ENCODE results near the gene ZRANB3. TPM values are rescaled to one million over a fixed set of nuclear protein-coding genes. Genes with fewer than 3 reads are reported as not detected.
"Not testable (repeated sequence)": the region's sequence is repeated elsewhere in the genome, so short reads cannot be mapped to it uniquely, and the experiment has no call there.

Gene ZRANB3
- total RNA-seq, 2 experiments from 2014 or later = 21.4 to 21.5 TPM

DNA sequence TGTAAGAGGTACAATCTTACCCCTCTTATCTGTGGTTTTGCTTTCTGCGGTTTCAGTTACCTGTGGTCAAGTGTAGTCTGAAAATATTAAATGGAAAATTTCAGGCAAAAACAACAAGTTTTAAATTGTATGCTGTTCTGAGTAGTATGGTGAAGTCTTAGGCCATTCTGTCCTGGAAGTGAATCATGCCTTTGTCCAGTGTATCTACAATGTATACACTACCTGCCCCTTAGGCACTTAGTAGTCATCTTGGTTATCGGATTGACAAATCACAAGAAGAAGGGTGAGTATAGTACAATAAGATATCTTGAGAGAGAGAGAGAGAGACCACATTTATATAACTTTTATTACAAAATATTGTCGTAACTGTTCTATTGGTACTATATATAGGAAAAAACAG is 435.4 kb downstream of the ZRANB3 start:
- H3K27ac Mint-ChIP-seq = no peak overlapping the region
- peaks cover 14% of the 10 kb centered on the region for H3K4me1 Mint-ChIP-seq (ENCODE audit: low read depth)
- intact Hi-C loops (cut with micrococcal nuclease) = no loop called here
- no peaks in the 10 kb centered on the region for H3K9me3 Mint-ChIP-seq
- TF ChIP-seq, protein P1, sequence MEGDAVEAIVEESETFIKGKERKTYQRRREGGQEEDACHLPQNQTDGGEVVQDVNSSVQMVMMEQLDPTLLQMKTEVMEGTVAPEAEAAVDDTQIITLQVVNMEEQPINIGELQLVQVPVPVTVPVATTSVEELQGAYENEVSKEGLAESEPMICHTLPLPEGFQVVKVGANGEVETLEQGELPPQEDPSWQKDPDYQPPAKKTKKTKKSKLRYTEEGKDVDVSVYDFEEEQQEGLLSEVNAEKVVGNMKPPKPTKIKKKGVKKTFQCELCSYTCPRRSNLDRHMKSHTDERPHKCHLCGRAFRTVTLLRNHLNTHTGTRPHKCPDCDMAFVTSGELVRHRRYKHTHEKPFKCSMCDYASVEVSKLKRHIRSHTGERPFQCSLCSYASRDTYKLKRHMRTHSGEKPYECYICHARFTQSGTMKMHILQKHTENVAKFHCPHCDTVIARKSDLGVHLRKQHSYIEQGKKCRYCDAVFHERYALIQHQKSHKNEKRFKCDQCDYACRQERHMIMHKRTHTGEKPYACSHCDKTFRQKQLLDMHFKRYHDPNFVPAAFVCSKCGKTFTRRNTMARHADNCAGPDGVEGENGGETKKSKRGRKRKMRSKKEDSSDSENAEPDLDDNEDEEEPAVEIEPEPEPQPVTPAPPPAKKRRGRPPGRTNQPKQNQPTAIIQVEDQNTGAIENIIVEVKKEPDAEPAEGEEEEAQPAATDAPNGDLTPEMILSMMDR (IDR thresholded peaks at IDR 0.05) = no peak
- CTCF ChIA-PET = no interaction called here
- POLR2A ChIA-PET = no interaction called here
- DNase-seq (no peak), ATAC-seq (no peak)
- H3K36me3 Mint-ChIP-seq (ENCODE audit: low read depth) = peaks cover 28% of the 10 kb centered on the region
- no peak overlapping the region for H3K4me3 Mint-ChIP-seq
- no peaks in the 10 kb centered on the region for H3K27me3 Mint-ChIP-seq

DNA sequence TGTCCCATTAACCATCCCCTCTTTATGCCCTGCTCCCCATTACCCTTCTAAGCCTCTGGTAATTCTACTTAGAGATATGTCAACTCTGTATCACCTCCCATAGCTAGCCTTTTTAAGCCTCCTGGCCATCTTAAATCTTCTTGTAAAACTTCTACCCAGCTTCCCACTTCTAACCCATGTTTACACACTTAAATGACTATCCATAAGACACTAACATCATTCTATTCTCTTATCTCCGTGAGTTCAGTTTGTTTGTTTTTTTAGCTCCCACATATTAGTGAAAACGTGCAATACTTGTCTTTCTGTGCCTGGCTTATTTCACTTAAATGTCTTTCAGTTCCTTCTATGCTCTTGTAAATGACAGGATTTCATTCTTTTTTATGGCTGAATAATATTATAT is 436.5 kb downstream of the ZRANB3 start:
- CTCF ChIA-PET = no interaction called here

DNA sequence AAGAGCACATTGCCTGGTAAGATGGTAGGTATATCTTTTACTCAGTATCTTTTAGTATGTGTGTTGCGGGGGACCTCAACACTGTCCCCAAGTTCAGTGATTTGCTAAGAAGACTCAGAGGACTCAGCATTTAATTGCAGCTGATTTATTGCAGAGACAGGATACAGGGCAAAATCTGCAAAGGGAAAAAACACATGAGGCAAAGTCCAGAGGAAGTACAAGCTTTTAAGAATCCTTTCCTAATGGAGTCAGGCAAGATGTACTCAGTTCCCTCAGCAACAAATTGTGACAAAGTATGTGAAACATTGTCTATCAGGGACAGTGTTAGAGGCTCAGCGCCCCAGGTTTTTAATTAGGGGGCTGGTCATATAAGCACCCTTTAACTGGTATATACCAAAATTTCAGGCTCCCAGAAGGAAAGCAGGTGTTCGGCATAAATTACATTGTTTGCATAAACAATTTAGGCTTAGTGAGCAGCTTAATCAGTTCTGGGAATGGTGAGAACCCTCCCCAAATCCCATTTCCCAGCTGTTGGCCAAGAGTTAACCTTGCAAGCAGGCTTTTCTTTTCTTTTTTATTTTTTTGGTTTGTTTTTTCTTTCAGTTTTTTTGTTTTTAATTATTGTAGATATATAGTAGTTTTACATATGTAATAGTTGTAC is 437.2 kb downstream of the ZRANB3 start:
- ATAC-seq (no peak), DNase-seq (no peak)
- Mint-ChIP-seq H3K27me3 (no peaks in the 10 kb centered on the region), H3K4me3 (no peak overlapping the region), H3K36me3 (ENCODE audit: low read depth) (peaks cover 34% of the 10 kb centered on the region), H3K4me1 (ENCODE audit: low read depth) (peaks cover 4% of the 10 kb centered on the region), H3K27ac (no peak overlapping the region), H3K9me3 (no peaks in the 10 kb centered on the region)
- intact Hi-C loops (cut with micrococcal nuclease) = no loop called here
- ChIA-PET CTCF (interaction anchor here (1.2 kb wide), 1 partner anchor 90 kb away, joined by 3 read pairs; no protein-coding TSS in a partner anchor), POLR2A (no interaction called here)
- TF ChIP-seq, protein P1 (IDR thresholded peaks at IDR 0.05) = no peak

More for the DNA sequence above, 436.5 kb downstream of the ZRANB3 start:
- no peak overlapping the region for H3K27ac Mint-ChIP-seq
- intact Hi-C loops (cut with micrococcal nuclease) = no loop called here
- DNase-seq (no peak), ATAC-seq (no peak)
- TF ChIP-seq, protein P1 (IDR thresholded peaks at IDR 0.05) = no peak
- H3K9me3 Mint-ChIP-seq = no peaks in the 10 kb centered on the region
- H3K4me1 Mint-ChIP-seq (ENCODE audit: low read depth) = peaks cover 8% of the 10 kb centered on the region
- H3K36me3 Mint-ChIP-seq (ENCODE audit: low read depth) = peaks cover 27% of the 10 kb centered on the region
- POLR2A ChIA-PET = no interaction called here
- H3K4me3 Mint-ChIP-seq = no peak overlapping the region
- no peaks in the 10 kb centered on the region for H3K27me3 Mint-ChIP-seq

DNA sequence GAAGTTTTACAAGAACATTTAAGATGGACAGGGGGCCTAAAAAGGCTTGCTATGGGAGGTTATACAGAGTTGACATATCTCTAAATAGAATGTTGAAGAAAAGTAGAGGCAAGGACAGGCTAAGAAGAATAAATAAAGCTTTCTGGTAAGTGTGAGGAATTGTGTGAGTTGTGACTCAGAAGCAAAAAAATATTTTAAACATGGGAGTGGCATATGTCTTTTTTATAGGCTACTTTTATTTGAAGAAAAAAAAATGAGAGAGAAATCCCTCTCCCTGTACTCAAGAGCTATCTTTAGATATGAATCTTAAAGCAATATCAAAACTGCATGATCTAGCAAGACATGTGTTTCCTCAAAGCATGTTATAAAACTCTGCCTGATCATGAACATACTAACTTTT is 437.8 kb downstream of the ZRANB3 start:
- H3K36me3 Mint-ChIP-seq (ENCODE audit: low read depth) = peaks cover 36% of the 10 kb centered on the region
- H3K9me3 Mint-ChIP-seq = no peaks in the 10 kb centered on the region
- H3K27me3 Mint-ChIP-seq = no peaks in the 10 kb centered on the region
- H3K4me1 Mint-ChIP-seq (ENCODE audit: low read depth) = peaks cover 4% of the 10 kb centered on the region
- intact Hi-C loops (cut with micrococcal nuclease) = no loop called here
- H3K4me3 Mint-ChIP-seq = no peak overlapping the region
- no peak for ATAC-seq
- H3K27ac Mint-ChIP-seq = peak overlapping the region; percentile 9
- no peak for DNase-seq
- ChIA-PET CTCF (interaction anchor here (1.2 kb wide), 1 partner anchor 89 kb away, joined by 3 read pairs; no protein-coding TSS in a partner anchor), POLR2A (no interaction called here)
- TF ChIP-seq, protein P1 (IDR thresholded peaks at IDR 0.05) = no peak

DNA sequence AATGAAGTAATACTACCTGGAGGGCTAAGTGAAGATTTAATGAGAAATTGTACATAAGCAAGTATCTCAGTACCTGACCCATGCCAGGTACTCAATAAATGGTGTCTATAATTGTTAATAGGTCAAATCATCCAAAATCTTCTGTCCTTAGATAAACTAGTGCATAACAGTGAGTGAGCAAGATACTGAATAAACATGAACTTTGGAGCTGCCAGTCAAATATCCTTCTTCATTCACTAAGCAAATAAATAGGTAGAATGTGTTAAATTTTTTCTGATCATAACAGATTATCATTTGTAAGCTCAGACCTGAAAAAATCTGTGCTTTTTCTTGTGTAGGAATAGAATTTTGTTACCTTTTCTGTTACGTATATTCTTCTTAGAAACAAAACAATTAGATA is 439.3 kb downstream of the ZRANB3 start:
- TF ChIP-seq, protein P1 (IDR thresholded peaks at IDR 0.05) = no peak
- H3K27ac Mint-ChIP-seq = no peak overlapping the region
- ChIA-PET POLR2A (interaction anchor here (0.6 kb wide), 1 partner anchor 57 kb away, joined by 3 read pairs; no protein-coding TSS in a partner anchor), CTCF (interaction anchor here (1.0 to 1.7 kb wide), 3 partner anchors 49 to 88 kb away, joined by 3 to 5 read pairs (median 4); no protein-coding TSS in a partner anchor)
- H3K4me3 Mint-ChIP-seq = no peak overlapping the region
- H3K27me3 Mint-ChIP-seq = no peaks in the 10 kb centered on the region
- peaks cover 40% of the 10 kb centered on the region for H3K36me3 Mint-ChIP-seq (ENCODE audit: low read depth)
- DNase-seq (no peak), ATAC-seq (no peak)
- intact Hi-C loops (cut with micrococcal nuclease) = no loop called here
- peaks cover 7% of the 10 kb centered on the region for H3K4me1 Mint-ChIP-seq (ENCODE audit: low read depth)
- no peaks in the 10 kb centered on the region for H3K9me3 Mint-ChIP-seq

DNA sequence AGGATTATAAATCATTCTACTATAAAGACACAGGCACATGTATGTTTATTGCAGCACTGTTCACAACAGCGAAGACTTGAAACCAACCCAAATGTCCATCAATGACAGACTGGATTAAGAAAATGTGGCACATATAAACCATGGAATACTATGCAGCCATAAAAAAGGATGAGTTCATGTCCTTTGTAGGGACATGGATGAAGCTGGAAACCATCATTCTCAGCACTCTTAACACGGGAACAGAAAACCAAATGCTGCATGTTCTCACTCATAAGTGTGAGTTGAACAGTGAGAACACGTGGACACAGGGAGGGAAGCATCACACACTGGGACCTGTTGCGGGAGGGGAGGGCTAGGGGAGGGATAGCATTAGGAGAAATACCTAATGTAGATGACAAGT is 441.4 kb downstream of the ZRANB3 start:
- ATAC-seq; intact Hi-C loops (cut with micrococcal nuclease); H3K27ac Mint-ChIP-seq; H3K27me3 Mint-ChIP-seq; H3K9me3 Mint-ChIP-seq; POLR2A ChIA-PET; DNase-seq; CTCF ChIA-PET; H3K4me3 Mint-ChIP-seq: not testable (repeated sequence)
- H3K36me3 Mint-ChIP-seq (ENCODE audit: low read depth) = peaks cover 37% of the 10 kb centered on the region
- H3K4me1 Mint-ChIP-seq (ENCODE audit: low read depth) = peaks cover 16% of the 10 kb centered on the region
